ENCODE results near the gene BCL7A. TPM values are rescaled to one million over a fixed set of nuclear protein-coding genes. Genes with fewer than 3 reads are reported as not detected.

BCL7A gene
- total and polyA plus RNA-seq, 2 experiments from 2014 or later: 12.7 to 14.9 TPM

- no peak for TF ChIP-seq ETS1 (IDR thresholded peaks at IDR 0.05)
- no peak for TF ChIP-seq REST (IDR thresholded peaks at IDR 0.05; ENCODE audit: unreplicated experiment)
- no peak for TF ChIP-seq EZH2phosphoT487 (IDR thresholded peaks at IDR 0.05; ENCODE audit: unreplicated experiment)
- no peak for TF ChIP-seq EZH2 (IDR thresholded peaks at IDR 0.05; ENCODE audit: low read depth, unreplicated experiment)
These were observed 15.3 kb upstream of the BCL7A start (continued) for GRCh38 chr12:122006186-122006926.

GRCh38 chr12:122009741-122010140 is 11.9 kb upstream of the BCL7A start:
- ATAC-seq: no peak
- Mint-ChIP-seq H3K4me1 (0 out of 3 replicates have a peak, but pooled peaks cover 2% of the 10 kb centered on the region), H3K36me3 (ENCODE audit: low read depth) (no peaks in the 10 kb centered on the region), H3K27me3 (ENCODE audit: insufficient read depth, low read depth, poor library complexity) (no peaks in the 10 kb centered on the region), H3K9me3 (no peaks in the 10 kb centered on the region), H3K27ac (no peak overlapping the region), H3K4me3 (no peak overlapping the region)
- H3K9me2 ChIP-seq (ENCODE audit: insufficient read depth): no peaks in the 10 kb centered on the region
- no peak for DNase-seq (ENCODE audit: low spot score)
- H3F3A ChIP-seq (replicated peaks; ENCODE audit: low read depth): no peaks in the 10 kb centered on the region
- H3K4me3 ChIP-seq: no peak overlapping the region
- H4K20me1 ChIP-seq (replicated peaks; ENCODE audit: insufficient read depth): no peaks in the 10 kb centered on the region
- H3K4me1 ChIP-seq (ENCODE audit: insufficient read depth): no peaks in the 10 kb centered on the region
- no peaks in the 10 kb centered on the region for H3K79me2 ChIP-seq (replicated peaks; ENCODE audit: insufficient read depth)
- H3K27ac ChIP-seq (ENCODE audit: low read depth): no peak overlapping the region
- TF ChIP-seq POLR2AphosphoS5 (IDR thresholded peaks at IDR 0.05; ENCODE audit: low read depth) (no peak), REST (IDR thresholded peaks at IDR 0.05; ENCODE audit: unreplicated experiment) (no peak), STAT1 (IDR thresholded peaks at IDR 0.05; ENCODE audit: unreplicated experiment) (no peak), NANOG (IDR thresholded peaks at IDR 0.05; ENCODE audit: borderline replicate concordance) (no peak), ZNF114 (CRISPR knock-in tag; IDR thresholded peaks at IDR 0.05) (no peak), EZH2phosphoT487 (IDR thresholded peaks at IDR 0.05; ENCODE audit: unreplicated experiment) (no peak)
- no peaks in the 10 kb centered on the region for H3K27me3 ChIP-seq (ENCODE audit: insufficient read depth)
- no peak overlapping the region for H2AFZ ChIP-seq
- no peak overlapping the region for H3K4me2 ChIP-seq
- no peaks in the 10 kb centered on the region for H3K36me3 ChIP-seq (ENCODE audit: insufficient read depth)
